GM23248 (cell line): ENCODE measurements around the gene CCL14. TPM values are rescaled to one million over a fixed set of nuclear protein-coding genes. Genes with fewer than 3 reads are reported as not detected.

Experiments
- DNase-seq: peaks from one replicate; pipeline ENCODE4 v3.0.0-alpha.2; 2015
- H2AFZ ChIP-seq: fragments of 200-600 bp; sonication (generic); 2 replicates; pipeline ENCODE4 v1.6.1; 2016; ENCODE audit warnings: antibody characterized with exemption
- H3F3A ChIP-seq: fragments of 200-600 bp; sonication (generic); 2 replicates; pipeline ENCODE4 v1.6.1; 2016; ENCODE audit warnings: mild to moderate bottlenecking, antibody characterized with exemption, mixed run types; ENCODE audit not compliant: insufficient read depth
- H3K27ac ChIP-seq: fragments of 200-600 bp; sonication (generic); 2 replicates; pipeline ENCODE4 v1.5.1; 2016; ENCODE audit warnings: mild to moderate bottlenecking
- H3K27me3 ChIP-seq: fragments of 200-600 bp; sonication (generic); replicated peaks from 2 replicates; pipeline ENCODE4 v1.6.1; 2016; ENCODE audit warnings: mild to moderate bottlenecking; ENCODE audit not compliant: insufficient read depth
- H3K36me3 ChIP-seq: fragments of 200-600 bp; sonication (generic); 2 replicates; pipeline ENCODE4 v1.6.1; 2016; ENCODE audit warnings: low read depth, mild to moderate bottlenecking
- H3K4me1 ChIP-seq: fragments of 200-600 bp; sonication (generic); 2 replicates; pipeline ENCODE4 v1.6.1; 2016; ENCODE audit warnings: mild to moderate bottlenecking; ENCODE audit not compliant: insufficient read depth
- H3K4me2 ChIP-seq: fragments of 200-600 bp; sonication (generic); one replicate; pipeline ENCODE4 v1.6.1; 2016; ENCODE audit warnings: mild to moderate bottlenecking; ENCODE audit not compliant: unreplicated experiment
- H3K4me3 ChIP-seq: fragments of 200-600 bp; sonication (generic); 2 replicates; pipeline ENCODE4 v1.5.1; 2016; ENCODE audit warnings: mild to moderate bottlenecking
- H3K79me2 ChIP-seq: fragments of 200-600 bp; sonication (generic); 2 replicates; pipeline ENCODE4 v1.6.1; 2016; ENCODE audit warnings: mild to moderate bottlenecking; ENCODE audit not compliant: insufficient read depth
- H3K9ac ChIP-seq: fragments of 200-600 bp; sonication (generic); 2 replicates; pipeline ENCODE4 v1.6.1; 2016; ENCODE audit warnings: mild to moderate bottlenecking
- H3K9me2 ChIP-seq: fragments of 200-600 bp; sonication (generic); 2 replicates; pipeline ENCODE4 v1.6.1; 2016; ENCODE audit warnings: mixed run types, mild to moderate bottlenecking, moderate library complexity; ENCODE audit not compliant: insufficient read depth
- H3K9me3 ChIP-seq: fragments of 200-600 bp; sonication (generic); one replicate; pipeline ENCODE4 v1.6.1; 2017; ENCODE audit warnings: low read depth
- H4K20me1 ChIP-seq: fragments of 200-600 bp; sonication (generic); 2 replicates; pipeline ENCODE4 v1.6.0; 2016; ENCODE audit not compliant: insufficient read depth
- EZH2 ChIP-seq: fragments of 200-600 bp; sonication (generic); IDR thresholded peaks from 2 replicates; pipeline ENCODE4 v1.6.1; 2018; ENCODE audit warnings: antibody characterized with exemption, mild to moderate bottlenecking; ENCODE audit not compliant: insufficient read depth, poor library complexity, severe bottlenecking
- EZH2phosphoT487 ChIP-seq: fragments of 200-600 bp; sonication (generic); IDR thresholded peaks from 2 replicates; pipeline ENCODE4 v1.6.1; 2018; ENCODE audit warnings: antibody characterized with exemption, moderate library complexity, mild to moderate bottlenecking, low read depth; ENCODE audit not compliant: insufficient read depth
- WGBS, 2 experiments: methylation state at CpG; one replicate each; pipeline ENCODE4 v1.1.6; 2015 to 2017; ENCODE audit warnings: low lambda C conversion rate in 2 of 2, low coverage in 1 of 2; ENCODE audit errors: missing lambda C conversion rate in 2 of 2; 5-methylcytosine and 5-hydroxymethylcytosine counted together
- in situ Hi-C: fragments of 300-500 bp; cut with MboI; formaldehyde crosslinking; loops from 2 replicates; pipeline ENCODE4 v1.15.0; 2020
- polyA plus RNA-seq: library from polyadenylated mRNA; unstranded; fragments of >200 nt; fragmentation: Nextera tagmentation; extraction: Ambion mirVana; gene quantifications from 2 replicates; pipeline ENCODE4 v1.2.1, GENCODE V29; 2016
- total RNA-seq: library from RNA; depleted of rRNA; stranded (reverse); fragments of >200 nt; shearing (Covaris generic); gene quantifications from 2 replicates; pipeline ENCODE4 v1.2.3, GENCODE V29; 2014

The CCL14 gene
- total and polyA plus RNA-seq, 2 experiments from 2014 or later = not detected

GRCh38 chr17:35981246-35981645 lies 5.3 kb downstream of the CCL14 start, which contains the start of gene CCL16:
Gene CCL16 (minus strand): TSS chr17:35981497. CDS start chr17:35981420, 77 bp downstream.
- WGBS, 2 experiments = 50% methylated on average over 12 of the region's 12 CpGs
- no peak within 1 kb of the TSS for H2AFZ ChIP-seq
- no peak for DNase-seq
- no peaks in the 10 kb centered on the region for H3K4me1 ChIP-seq
- H3F3A ChIP-seq = no peaks in the 10 kb centered on the region
- peaks cover 7% of the 10 kb centered on the region; the same call in 1 of the 2 replicates for H3K27me3 ChIP-seq
- TF ChIP-seq EZH2 (no peak), EZH2phosphoT487 (no peak)
- H3K4me2 ChIP-seq = no peak within 1 kb of the TSS
- H3K79me2 ChIP-seq = no peaks in the 10 kb centered on the region
- no peak within 1 kb of the TSS for H3K4me3 ChIP-seq
- no peaks in the 10 kb centered on the region for H3K9me2 ChIP-seq
- H3K36me3 ChIP-seq = no peaks in the 10 kb centered on the region
- no peak within 1 kb of the TSS for H3K27ac ChIP-seq
- no peak within 1 kb of the TSS for H3K9ac ChIP-seq
- in situ Hi-C loops = no loop called here
- H4K20me1 ChIP-seq = no peaks in the 10 kb centered on the region
- H3K9me3 ChIP-seq = no peaks in the 10 kb centered on the region

GRCh38 chr17:35978346-35978745 lies 8.2 kb downstream of the CCL14 start:
- TF ChIP-seq EZH2phosphoT487 = no peak
- no peak for TF ChIP-seq EZH2
- H3K36me3 ChIP-seq = no peaks in the 10 kb centered on the region
- H3K4me1 ChIP-seq = no peaks in the 10 kb centered on the region
- no peak overlapping the region for H2AFZ ChIP-seq
- no peaks in the 10 kb centered on the region for H4K20me1 ChIP-seq
- H3K9me2 ChIP-seq = no peaks in the 10 kb centered on the region
- H3K27ac ChIP-seq = no peak overlapping the region
- H3K27me3 ChIP-seq = peaks cover 7% of the 10 kb centered on the region; the same call in 1 of the 2 replicates
- H3K9me3 ChIP-seq = no peaks in the 10 kb centered on the region
- DNase-seq = no peak
- in situ Hi-C loops = no loop called here
- H3K4me3 ChIP-seq = no peak overlapping the region
- no peaks in the 10 kb centered on the region for H3K79me2 ChIP-seq
- no peaks in the 10 kb centered on the region for H3F3A ChIP-seq
- no peak overlapping the region for H3K9ac ChIP-seq
- no peak overlapping the region for H3K4me2 ChIP-seq
- WGBS, 2 experiments = 21 to 27% methylated on average over 3 of the region's 3 CpGs

- Histone ChIP-seq H3K9me3 (no peaks in the 10 kb centered on the region), H3K27ac (no peak overlapping the region), H2AFZ (no peak overlapping the region), H3K27me3 (0 out of 2 replicates have a peak, but pooled peaks cover 7% of the 10 kb centered on the region), H3K9ac (no peak overlapping the region), H3K36me3 (no peaks in the 10 kb centered on the region), H3K9me2 (no peaks in the 10 kb centered on the region), H4K20me1 (no peaks in the 10 kb centered on the region), H3K4me3 (no peak overlapping the region), H3K79me2 (no peaks in the 10 kb centered on the region), H3K4me2 (no peak overlapping the region), H3K4me1 (no peaks in the 10 kb centered on the region), H3F3A (no peaks in the 10 kb centered on the region)
- 59 to 70% methylated on average over 7 of the region's 7 CpGs for WGBS, 2 experiments
- no peak for DNase-seq
- in situ Hi-C loops = no loop called here
- TF ChIP-seq EZH2 (no peak), EZH2phosphoT487 (no peak)
These were observed 9.0 kb downstream of the CCL14 start for GRCh38 chr17:35977509-35977908.

GRCh38 chr17:35973333-35974260 lies 12.9 kb downstream of the CCL14 start:
- Histone ChIP-seq H3K36me3 (no peaks in the 10 kb centered on the region), H3K9ac (no peak overlapping the region), H2AFZ (no peak overlapping the region), H3K79me2 (no peaks in the 10 kb centered on the region), H3K9me2 (no peaks in the 10 kb centered on the region), H3K27ac (no peak overlapping the region), H4K20me1 (no peaks in the 10 kb centered on the region), H3K4me3 (no peak overlapping the region), H3K9me3 (no peaks in the 10 kb centered on the region), H3K4me2 (no peak overlapping the region), H3K27me3 (peaks cover 21% of the 10 kb centered on the region; the same call in 1 of the 2 replicates), H3K4me1 (no peaks in the 10 kb centered on the region), H3F3A (no peaks in the 10 kb centered on the region)
- WGBS, 2 experiments = 36 to 40% methylated on average over 10 of the region's 10 CpGs
- peak; percentile 36 for DNase-seq
- in situ Hi-C loops = loop anchor here (25.0 kb wide), 1 partner anchor 489 kb away; no protein-coding TSS in a partner anchor
- TF ChIP-seq EZH2 (no peak), EZH2phosphoT487 (no peak)
